ENCODE data around the gene UGT1A8.
"Not testable (repeated sequence)": the region's sequence is repeated elsewhere in the genome, so short reads cannot be mapped to it uniquely, and the experiment has no call there.

The UGT1A8 gene

GRCh38 chr2:233700028-233700635 is 82.7 kb downstream of the UGT1A8 start:
- DNase-seq (ENCODE audit: low read depth in 1 of 2, low spot score in 1 of 2): no peak
- Histone ChIP-seq H3K27ac (replicated peaks) (no peak overlapping the region), H3K27me3 (ENCODE audit: insufficient read depth, poor library complexity, severe bottlenecking) (no peaks in the 10 kb centered on the region), H3K4me3 (replicated peaks; ENCODE audit: insufficient read depth, low read length) (no peak overlapping the region)
- TF ChIP-seq, protein P1, sequence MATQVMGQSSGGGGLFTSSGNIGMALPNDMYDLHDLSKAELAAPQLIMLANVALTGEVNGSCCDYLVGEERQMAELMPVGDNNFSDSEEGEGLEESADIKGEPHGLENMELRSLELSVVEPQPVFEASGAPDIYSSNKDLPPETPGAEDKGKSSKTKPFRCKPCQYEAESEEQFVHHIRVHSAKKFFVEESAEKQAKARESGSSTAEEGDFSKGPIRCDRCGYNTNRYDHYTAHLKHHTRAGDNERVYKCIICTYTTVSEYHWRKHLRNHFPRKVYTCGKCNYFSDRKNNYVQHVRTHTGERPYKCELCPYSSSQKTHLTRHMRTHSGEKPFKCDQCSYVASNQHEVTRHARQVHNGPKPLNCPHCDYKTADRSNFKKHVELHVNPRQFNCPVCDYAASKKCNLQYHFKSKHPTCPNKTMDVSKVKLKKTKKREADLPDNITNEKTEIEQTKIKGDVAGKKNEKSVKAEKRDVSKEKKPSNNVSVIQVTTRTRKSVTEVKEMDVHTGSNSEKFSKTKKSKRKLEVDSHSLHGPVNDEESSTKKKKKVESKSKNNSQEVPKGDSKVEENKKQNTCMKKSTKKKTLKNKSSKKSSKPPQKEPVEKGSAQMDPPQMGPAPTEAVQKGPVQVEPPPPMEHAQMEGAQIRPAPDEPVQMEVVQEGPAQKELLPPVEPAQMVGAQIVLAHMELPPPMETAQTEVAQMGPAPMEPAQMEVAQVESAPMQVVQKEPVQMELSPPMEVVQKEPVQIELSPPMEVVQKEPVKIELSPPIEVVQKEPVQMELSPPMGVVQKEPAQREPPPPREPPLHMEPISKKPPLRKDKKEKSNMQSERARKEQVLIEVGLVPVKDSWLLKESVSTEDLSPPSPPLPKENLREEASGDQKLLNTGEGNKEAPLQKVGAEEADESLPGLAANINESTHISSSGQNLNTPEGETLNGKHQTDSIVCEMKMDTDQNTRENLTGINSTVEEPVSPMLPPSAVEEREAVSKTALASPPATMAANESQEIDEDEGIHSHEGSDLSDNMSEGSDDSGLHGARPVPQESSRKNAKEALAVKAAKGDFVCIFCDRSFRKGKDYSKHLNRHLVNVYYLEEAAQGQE (IDR thresholded peaks at IDR 0.05; ENCODE audit: insufficient replicate concordance, low read depth): no peak
- TF ChIP-seq CTCF (IDR thresholded peaks at IDR 0.05; ENCODE audit: insufficient read depth, low read length): no peak
- TF ChIP-seq SPI1 (IDR thresholded peaks at IDR 0.05; ENCODE audit: borderline replicate concordance, low read depth): no peak
- TF ChIP-seq GABPA (IDR thresholded peaks at IDR 0.05; ENCODE audit: low read depth): no peak
- no peak for TF ChIP-seq POLR2AphosphoS5 (IDR thresholded peaks at IDR 0.05; ENCODE audit: low read depth)

GRCh38 chr2:233700842-233701241 is 83.4 kb downstream of the UGT1A8 start:
- DNase-seq (ENCODE audit: low read depth in 1 of 2, low spot score in 1 of 2); H3K27me3 ChIP-seq (ENCODE audit: insufficient read depth, poor library complexity, severe bottlenecking); H3K4me3 ChIP-seq (replicated peaks; ENCODE audit: insufficient read depth, low read length); H3K27ac ChIP-seq (replicated peaks): not testable (repeated sequence)

- DNase-seq (ENCODE audit: low read depth in 1 of 2, low spot score in 1 of 2): no peak
- TF ChIP-seq, protein P1 (IDR thresholded peaks at IDR 0.05; ENCODE audit: insufficient replicate concordance, low read depth): no peak
- no peak for TF ChIP-seq POLR2AphosphoS5 (IDR thresholded peaks at IDR 0.05; ENCODE audit: low read depth)
- no peak for TF ChIP-seq GABPA (IDR thresholded peaks at IDR 0.05; ENCODE audit: low read depth)
- TF ChIP-seq SPI1 (IDR thresholded peaks at IDR 0.05; ENCODE audit: borderline replicate concordance, low read depth): no peak
- TF ChIP-seq CTCF (IDR thresholded peaks at IDR 0.05; ENCODE audit: insufficient read depth, low read length): no peak
Observed at GRCh38 chr2:233702238-233702637, 84.8 kb downstream of the UGT1A8 start.

GRCh38 chr2:233705911-233706506 is 88.6 kb downstream of the UGT1A8 start:
- Histone ChIP-seq H3K27me3 (ENCODE audit: insufficient read depth, poor library complexity, severe bottlenecking) (no peaks in the 10 kb centered on the region), H3K4me3 (replicated peaks; ENCODE audit: insufficient read depth, low read length) (no peak overlapping the region), H3K27ac (replicated peaks) (no peak overlapping the region)
- TF ChIP-seq, protein P1 (IDR thresholded peaks at IDR 0.05; ENCODE audit: insufficient replicate concordance, low read depth): no peak
- no peak for TF ChIP-seq CTCF (IDR thresholded peaks at IDR 0.05; ENCODE audit: insufficient read depth, low read length)
- no peak for DNase-seq (ENCODE audit: low read depth in 1 of 2, low spot score in 1 of 2)

More at GRCh38 chr2:233702238-233702637, 84.8 kb downstream of the UGT1A8 start:
- Histone ChIP-seq H3K4me3 (replicated peaks; ENCODE audit: insufficient read depth, low read length) (no peak overlapping the region), H3K27ac (replicated peaks) (no peak overlapping the region), H3K27me3 (ENCODE audit: insufficient read depth, poor library complexity, severe bottlenecking) (no peaks in the 10 kb centered on the region)

Measured in HL-60 (cell line).